ENCODE data around the gene PCDH20. TPM values are rescaled to one million over a fixed set of nuclear protein-coding genes. Genes with fewer than 3 reads are reported as not detected.

The PCDH20 gene
- polyA plus RNA-seq, 3 donors: not detected

GRCh38 chr13:61391426-61391825, 24.2 kb downstream of the PCDH20 start:
- H3K4me1 Mint-ChIP-seq: no peaks in the 10 kb centered on the region
- no peak overlapping the region for H3K27ac Mint-ChIP-seq
- DNase-seq: no peak
- Histone ChIP-seq H4K20me1 (ENCODE audit: insufficient read depth, low read length) (no peaks in the 10 kb centered on the region), H3K27ac (ENCODE audit: low read depth in 1 of 2, low read length in 2 of 2) (no peak overlapping the region), H3K9ac (ENCODE audit: insufficient read depth, low read length, poor library complexity, severe bottlenecking) (no peak overlapping the region), H3K4me3 (replicated peaks in 1 of 3; ENCODE audit: low read depth in 2 of 3, low read length in 3 of 3) (no peak overlapping the region), H3K4me1 (ENCODE audit: control insufficient read depth in 1 of 2, insufficient read depth in 2 of 2, low read length in 2 of 2) (no peaks in the 10 kb centered on the region), H3K9me3 (replicated peaks in 1 of 2; ENCODE audit: control insufficient read depth in 1 of 2, insufficient read depth in 1 of 2, low read length in 2 of 2) (no peaks in the 10 kb centered on the region), H3K79me2 (ENCODE audit: insufficient read depth, low read length) (no peaks in the 10 kb centered on the region), H3K4me2 (replicated peaks; ENCODE audit: extremely low read depth, low read length, poor library complexity, severe bottlenecking) (no peak overlapping the region), H2AFZ (ENCODE audit: insufficient read depth, low read depth, low read length, poor library complexity, severe bottlenecking) (no peak overlapping the region), H3K36me3 (replicated peaks in 1 of 2; ENCODE audit: control insufficient read depth in 1 of 2, insufficient read depth in 2 of 2, low read length in 2 of 2) (no peaks in the 10 kb centered on the region), H3K27me3 (ENCODE audit: control insufficient read depth in 2 of 2, insufficient read depth in 2 of 2, low read length in 2 of 2) (no peaks in the 10 kb centered on the region)
- no peaks in the 10 kb centered on the region for H3K36me3 Mint-ChIP-seq
- H3K27me3 Mint-ChIP-seq (ENCODE audit: low read depth in 3 of 3): no peaks in the 10 kb centered on the region
- 87% methylated on average over 3 of the region's 7 CpGs for WGBS (ENCODE audit: insufficient coverage)
- TF ChIP-seq, protein P1, sequence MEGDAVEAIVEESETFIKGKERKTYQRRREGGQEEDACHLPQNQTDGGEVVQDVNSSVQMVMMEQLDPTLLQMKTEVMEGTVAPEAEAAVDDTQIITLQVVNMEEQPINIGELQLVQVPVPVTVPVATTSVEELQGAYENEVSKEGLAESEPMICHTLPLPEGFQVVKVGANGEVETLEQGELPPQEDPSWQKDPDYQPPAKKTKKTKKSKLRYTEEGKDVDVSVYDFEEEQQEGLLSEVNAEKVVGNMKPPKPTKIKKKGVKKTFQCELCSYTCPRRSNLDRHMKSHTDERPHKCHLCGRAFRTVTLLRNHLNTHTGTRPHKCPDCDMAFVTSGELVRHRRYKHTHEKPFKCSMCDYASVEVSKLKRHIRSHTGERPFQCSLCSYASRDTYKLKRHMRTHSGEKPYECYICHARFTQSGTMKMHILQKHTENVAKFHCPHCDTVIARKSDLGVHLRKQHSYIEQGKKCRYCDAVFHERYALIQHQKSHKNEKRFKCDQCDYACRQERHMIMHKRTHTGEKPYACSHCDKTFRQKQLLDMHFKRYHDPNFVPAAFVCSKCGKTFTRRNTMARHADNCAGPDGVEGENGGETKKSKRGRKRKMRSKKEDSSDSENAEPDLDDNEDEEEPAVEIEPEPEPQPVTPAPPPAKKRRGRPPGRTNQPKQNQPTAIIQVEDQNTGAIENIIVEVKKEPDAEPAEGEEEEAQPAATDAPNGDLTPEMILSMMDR (IDR thresholded peaks at IDR 0.05): no peak
- no peak overlapping the region for H3K4me3 Mint-ChIP-seq
- intact Hi-C loops (cut with micrococcal nuclease): no loop called here
- peaks cover 0 to 3% (median 0%) of the 10 kb centered on the region in 7 donors for H3K9me3 Mint-ChIP-seq

DNA sequence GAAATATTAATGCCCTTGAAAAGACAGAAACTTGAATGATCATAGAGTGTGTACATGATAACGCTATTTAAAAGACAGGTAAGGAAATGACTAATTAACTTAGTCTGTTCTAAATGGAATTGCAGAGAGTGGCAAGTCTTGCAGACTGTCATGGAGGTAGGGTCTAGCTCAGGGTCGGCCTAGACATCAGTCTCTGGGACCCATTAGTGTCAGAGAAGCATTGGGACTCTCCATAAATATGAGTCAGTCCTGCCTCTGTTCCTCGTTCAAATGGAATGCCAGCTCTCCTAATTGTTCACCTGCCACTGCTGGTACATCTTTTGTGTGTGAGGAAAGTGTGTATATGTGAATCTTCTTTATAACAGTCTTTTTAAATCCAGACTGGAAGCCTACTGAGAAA, 28.0 kb downstream of the PCDH20 start:
- Histone ChIP-seq H3K27me3 (ENCODE audit: control insufficient read depth in 2 of 2, insufficient read depth in 2 of 2, low read length in 2 of 2) (no peaks in the 10 kb centered on the region), H3K9me3 (replicated peaks in 1 of 2; ENCODE audit: control insufficient read depth in 1 of 2, insufficient read depth in 1 of 2, low read length in 2 of 2) (no peaks in the 10 kb centered on the region), H3K27ac (ENCODE audit: low read depth in 1 of 2, low read length in 2 of 2) (no peak overlapping the region), H4K20me1 (ENCODE audit: insufficient read depth, low read length) (no peaks in the 10 kb centered on the region), H3K4me2 (replicated peaks; ENCODE audit: extremely low read depth, low read length, poor library complexity, severe bottlenecking) (no peak overlapping the region), H3K9ac (ENCODE audit: insufficient read depth, low read length, poor library complexity, severe bottlenecking) (no peak overlapping the region), H3K79me2 (ENCODE audit: insufficient read depth, low read length) (no peaks in the 10 kb centered on the region), H3K4me1 (ENCODE audit: control insufficient read depth in 1 of 2, insufficient read depth in 2 of 2, low read length in 2 of 2) (no peaks in the 10 kb centered on the region), H3K36me3 (replicated peaks in 1 of 2; ENCODE audit: control insufficient read depth in 1 of 2, insufficient read depth in 2 of 2, low read length in 2 of 2) (no peaks in the 10 kb centered on the region), H2AFZ (ENCODE audit: insufficient read depth, low read depth, low read length, poor library complexity, severe bottlenecking) (no peak overlapping the region), H3K4me3 (replicated peaks in 1 of 3; ENCODE audit: low read depth in 2 of 3, low read length in 3 of 3) (no peak overlapping the region)
- WGBS (ENCODE audit: insufficient coverage): 92% methylated on average over 2 of the region's 3 CpGs
- H3K27ac Mint-ChIP-seq: peak overlapping the region in 1 of 7 donors; percentile 25
- no peaks in the 10 kb centered on the region for H3K36me3 Mint-ChIP-seq
- no peak overlapping the region for H3K4me3 Mint-ChIP-seq
- intact Hi-C loops (cut with micrococcal nuclease): no loop called here
- TF ChIP-seq, protein P1 (IDR thresholded peaks at IDR 0.05): no peak
- no peaks in the 10 kb centered on the region for H3K27me3 Mint-ChIP-seq (ENCODE audit: low read depth in 3 of 3)
- no peak for DNase-seq
- H3K4me1 Mint-ChIP-seq: no peaks in the 10 kb centered on the region
- peaks cover 0 to 3% (median 0%) of the 10 kb centered on the region in 7 donors for H3K9me3 Mint-ChIP-seq

All from CD14-positive monocyte (primary cell).